Measurements from ENCODE around the gene RAG1.

- TF ChIP-seq POLR2A (IDR thresholded peaks at IDR 0.05; ENCODE audit: low read depth, low read length) (no peak), TAF1 (IDR thresholded peaks at IDR 0.05; ENCODE audit: borderline replicate concordance, low read depth, low read length) (no peak), POLR2AphosphoS5 (IDR thresholded peaks at IDR 0.05; ENCODE audit: low read depth, low read length) (no peak)
Observed at GRCh38 chr11:36564376-36565030, 3.3 kb upstream of the RAG1 start.
